Suppressor macrophage treated with lipopolysaccharide for 4 hours (primary cell): ENCODE measurements around the gene ARHGAP5.

ENCODE experiments used
- DNase-seq: peaks from one replicate; pipeline ENCODE4 v3.0.0-alpha.2; 2020

The ARHGAP5 gene

DNA sequence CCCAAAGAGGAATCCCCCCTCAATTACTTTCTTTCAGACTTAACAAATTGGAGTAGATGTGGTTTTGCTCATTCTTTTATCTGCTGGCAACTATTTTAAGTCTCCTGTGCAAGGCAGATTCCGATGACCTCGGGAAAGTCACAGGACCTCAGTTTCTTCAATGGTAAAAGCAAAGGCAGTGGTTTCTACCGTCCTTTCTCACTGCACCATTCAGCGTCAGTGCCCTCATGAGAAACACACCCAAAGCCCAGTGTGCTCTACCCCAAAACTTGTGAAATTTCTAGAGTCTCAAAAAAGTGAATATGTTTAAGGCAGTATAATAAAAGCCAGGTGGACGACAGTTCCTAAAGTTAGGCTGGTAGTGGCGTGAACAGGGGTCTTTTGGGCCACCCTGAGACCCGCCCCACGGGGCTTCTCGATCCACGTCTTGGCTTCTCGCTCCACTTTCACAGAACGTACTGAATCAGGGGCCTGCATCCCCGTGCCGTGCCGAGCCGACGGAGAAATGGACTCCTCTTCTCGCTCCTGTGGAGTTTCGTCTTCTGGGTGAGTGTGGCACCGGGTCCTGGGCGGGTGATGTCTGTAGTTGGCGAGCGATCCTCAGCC lies 1.3 kb upstream of the ARHGAP5 start:
- peak; percentile 21 for DNase-seq

DNA sequence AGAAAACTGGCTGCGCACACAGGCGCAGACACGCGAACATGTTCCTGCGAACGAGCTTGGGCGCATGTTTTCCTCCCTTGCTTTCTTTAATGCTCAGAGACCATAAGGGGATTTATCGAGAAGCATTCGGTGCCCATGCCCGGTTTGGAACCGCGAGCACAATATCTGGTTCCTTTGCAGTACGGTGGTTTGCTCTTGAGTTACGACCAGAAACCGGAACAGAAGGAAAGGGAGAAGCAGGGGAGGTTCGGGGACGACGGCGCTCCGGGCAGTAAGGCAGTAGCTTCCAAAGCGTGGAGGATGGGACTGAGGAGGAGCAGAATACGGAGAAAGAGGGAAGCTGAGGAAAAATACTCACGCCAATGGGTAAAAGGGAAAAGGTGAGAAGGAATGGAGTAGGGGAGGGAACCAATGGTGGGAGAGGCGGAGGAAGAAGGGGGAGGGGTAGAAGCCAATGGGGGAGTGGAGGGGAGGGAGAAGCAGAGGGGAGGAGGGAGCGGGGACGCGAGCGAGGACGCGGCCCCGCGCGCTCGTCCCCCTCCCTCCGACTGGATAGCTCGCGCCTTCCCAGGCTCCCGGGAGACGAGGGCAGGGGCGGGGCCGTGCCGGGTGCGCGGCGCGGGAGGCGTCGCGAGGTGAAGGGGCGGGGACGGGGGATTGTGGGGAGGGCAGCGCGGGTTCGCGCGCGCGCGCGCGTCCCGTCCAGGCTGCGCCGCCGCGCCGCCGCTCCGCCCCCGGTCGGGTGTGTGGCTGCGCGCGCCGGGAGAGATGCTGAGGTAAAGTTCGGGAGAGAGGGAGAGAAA lies 625 bp upstream of the ARHGAP5 start:
- DNase-seq = peak; percentile 95

GRCh38 chr14:32078023-32078857 lies 1.1 kb downstream of the ARHGAP5 start:
- no peak for DNase-seq

DNA sequence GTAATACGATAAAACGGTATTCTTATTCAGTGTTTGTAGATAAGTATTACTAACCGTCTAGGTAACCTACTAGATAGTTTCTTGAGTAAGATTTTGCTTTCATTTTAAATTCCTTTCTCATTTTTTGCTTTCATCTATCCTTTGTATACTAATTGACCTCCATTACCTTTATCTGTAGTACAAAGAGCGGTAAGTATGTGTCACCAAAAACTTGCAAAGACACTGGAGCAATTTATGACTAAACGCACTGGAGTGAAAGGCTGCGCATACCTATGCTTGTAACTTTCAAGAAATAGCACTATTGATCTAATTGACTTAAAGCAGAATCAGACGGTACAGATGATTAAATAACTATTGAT lies 1.7 kb downstream of the ARHGAP5 start:
- DNase-seq = no peak

- no peak for DNase-seq
Observed at GRCh38 chr14:32079264-32079663, 2.2 kb downstream of the ARHGAP5 start.

GRCh38 chr14:32080001-32080510 lies 3.0 kb downstream of the ARHGAP5 start:
- no peak for DNase-seq

DNA sequence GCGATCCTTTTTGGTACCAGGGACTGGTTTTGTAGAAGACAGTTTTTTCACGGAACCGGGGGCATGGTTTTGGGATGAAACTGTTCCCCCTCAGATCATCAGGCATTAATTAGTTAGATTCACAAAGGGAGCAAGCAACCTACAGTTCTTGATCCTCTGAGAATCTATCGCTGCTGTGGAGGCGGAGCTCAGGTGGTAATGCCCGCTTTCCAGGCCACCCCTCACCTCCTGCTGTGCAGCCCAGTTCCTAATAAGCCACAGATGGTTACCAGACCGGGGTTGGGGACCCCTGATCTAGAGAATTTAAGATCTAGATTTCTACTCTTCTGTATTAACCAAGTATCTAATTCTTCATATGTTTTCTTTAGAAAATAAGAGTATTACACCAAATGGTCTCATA lies 4.8 kb downstream of the ARHGAP5 start:
- no peak for DNase-seq

GRCh38 chr14:32083315-32083624 lies 6.2 kb downstream of the ARHGAP5 start:
- DNase-seq = no peak

GRCh38 chr14:32083789-32084188 lies 6.7 kb downstream of the ARHGAP5 start:
- DNase-seq = no peak

- no peak for DNase-seq
Observed at GRCh38 chr14:32085182-32085844, 8.2 kb downstream of the ARHGAP5 start.

DNA sequence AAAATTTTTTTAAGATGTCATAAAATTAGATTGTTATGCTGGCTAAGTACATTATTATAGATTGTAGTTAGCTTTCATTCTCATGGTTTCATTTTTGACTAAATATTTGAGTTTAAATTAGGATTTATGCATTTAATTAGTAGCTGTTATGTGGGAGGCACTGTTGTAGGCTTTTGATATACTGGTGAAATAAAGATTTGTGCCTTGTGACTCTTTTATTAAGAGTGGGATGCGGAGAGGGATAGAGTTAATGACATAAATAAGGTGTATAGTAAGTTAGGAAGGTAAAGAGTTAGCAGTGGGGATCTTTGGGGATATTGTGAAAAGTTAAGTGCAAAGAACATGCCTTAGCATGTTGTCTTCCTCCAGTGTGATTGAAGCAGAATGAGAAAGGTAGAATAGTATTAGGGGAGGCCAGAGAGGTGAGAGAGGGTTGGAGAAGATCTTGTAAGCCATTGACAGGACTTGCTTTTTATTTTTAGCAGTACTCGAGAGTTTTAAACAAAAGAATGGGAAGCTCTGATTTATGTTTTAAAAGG lies 8.8 kb downstream of the ARHGAP5 start:
- DNase-seq = no peak

DNA sequence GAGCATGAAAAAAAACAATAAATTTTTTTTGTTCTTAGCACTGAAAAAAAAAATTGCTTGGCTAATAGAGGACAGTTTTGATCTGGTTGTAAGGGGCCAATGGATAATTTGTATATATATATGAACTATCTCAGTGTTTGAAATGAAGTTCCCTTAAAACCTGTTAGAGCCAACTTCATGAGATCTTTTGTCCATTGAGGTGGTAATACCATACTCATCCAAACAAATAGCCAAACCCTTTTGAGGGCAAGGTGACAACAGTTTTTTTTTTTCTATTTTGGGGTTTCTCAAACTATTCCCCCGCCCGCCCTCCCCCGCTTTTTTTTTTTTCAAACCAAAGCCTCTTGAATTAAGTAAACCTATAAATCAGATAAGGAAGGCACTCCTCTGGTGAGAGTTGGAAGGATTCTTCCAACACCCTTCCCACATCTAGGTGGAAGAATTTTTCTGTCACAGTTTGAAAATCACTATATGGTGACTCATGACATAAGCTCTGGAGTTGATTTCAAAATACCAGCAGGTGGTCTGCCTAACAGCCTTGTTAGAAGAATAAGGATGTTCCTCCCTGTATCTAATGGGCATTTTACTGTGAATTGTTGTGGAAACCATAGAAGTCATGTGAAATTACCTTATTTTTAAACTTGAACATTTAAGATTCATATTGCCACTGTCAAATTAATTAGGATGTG lies 10.2 kb downstream of the ARHGAP5 start:
- no peak for DNase-seq

GRCh38 chr14:32087907-32088306 lies 10.8 kb downstream of the ARHGAP5 start:
- DNase-seq = no peak

DNA sequence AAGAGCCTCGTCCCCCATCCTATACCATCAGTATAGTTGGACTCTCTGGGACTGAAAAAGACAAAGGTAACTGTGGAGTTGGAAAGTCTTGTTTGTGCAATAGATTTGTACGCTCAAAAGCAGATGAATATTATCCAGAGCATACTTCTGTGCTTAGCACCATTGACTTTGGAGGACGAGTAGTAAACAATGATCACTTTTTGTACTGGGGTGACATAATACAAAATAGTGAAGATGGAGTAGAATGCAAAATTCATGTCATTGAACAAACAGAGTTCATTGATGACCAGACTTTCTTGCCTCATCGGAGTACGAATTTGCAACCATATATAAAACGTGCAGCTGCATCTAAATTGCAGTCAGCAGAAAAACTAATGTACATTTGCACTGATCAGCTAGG lies 13.6 kb downstream of the ARHGAP5 start:
- no peak for DNase-seq

DNA sequence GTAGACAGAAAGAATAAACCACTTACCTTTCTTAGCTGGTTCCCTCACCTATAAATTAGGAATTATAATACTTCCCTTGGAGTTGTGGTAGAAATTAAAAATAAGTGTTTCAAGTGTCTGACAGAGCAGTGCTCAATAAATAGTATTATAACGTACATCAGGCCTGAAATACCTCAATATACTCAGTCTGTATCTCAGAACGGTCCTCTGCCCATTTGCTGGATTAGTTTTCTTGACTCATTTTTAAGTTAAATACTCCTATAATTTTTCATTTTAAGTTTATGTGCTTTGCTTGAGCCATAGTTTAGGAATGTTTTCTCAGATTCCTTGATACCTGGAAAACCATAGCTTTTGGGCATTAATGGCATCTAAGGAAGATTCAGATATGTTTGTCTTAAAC lies 22.4 kb downstream of the ARHGAP5 start:
- no peak for DNase-seq

GRCh38 chr14:32100175-32100574 lies 23.1 kb downstream of the ARHGAP5 start:
- no peak for DNase-seq

GRCh38 chr14:32102152-32102787 lies 25.2 kb downstream of the ARHGAP5 start:
- DNase-seq = no peak

DNA sequence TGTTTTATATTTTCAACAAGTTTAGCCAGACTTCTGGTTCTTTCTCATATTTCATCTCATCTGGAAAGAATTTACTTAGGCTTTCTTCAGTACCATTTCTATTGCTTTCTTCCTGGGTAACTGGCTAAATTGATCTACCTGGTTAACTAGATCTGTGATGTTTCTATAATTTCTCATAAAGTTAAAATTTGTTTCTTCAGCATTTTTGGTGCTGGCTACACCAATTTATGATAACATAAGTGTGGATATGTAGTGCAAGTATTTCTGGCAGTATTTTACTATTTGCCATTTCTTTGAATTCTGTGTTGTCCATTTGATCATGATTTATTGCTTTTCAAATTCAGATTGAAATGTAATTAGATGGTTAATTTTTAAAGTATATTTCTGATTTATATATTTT lies 25.9 kb downstream of the ARHGAP5 start:
- DNase-seq = no peak

DNA sequence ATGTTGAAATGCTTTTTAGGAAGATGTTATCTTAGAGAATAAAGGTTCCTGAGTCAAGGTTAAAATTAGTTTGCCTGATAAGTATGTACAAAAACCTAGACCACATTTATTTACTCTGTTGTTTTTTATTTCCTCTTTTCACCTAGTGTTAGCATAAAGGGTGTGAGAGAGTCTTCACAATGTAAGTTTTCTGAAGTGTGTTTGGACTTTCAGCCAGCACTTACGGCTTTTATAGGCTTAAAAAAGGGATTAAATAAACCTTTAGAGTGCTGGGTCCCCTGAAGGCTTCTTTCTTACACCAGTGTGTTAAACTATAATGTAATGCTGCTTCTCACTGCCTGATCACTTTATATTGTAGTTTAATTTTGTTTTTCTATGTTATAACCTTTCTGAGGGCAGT lies 27.2 kb downstream of the ARHGAP5 start:
- no peak for DNase-seq

GRCh38 chr14:32104803-32105202 lies 27.7 kb downstream of the ARHGAP5 start:
- peak; percentile 7 for DNase-seq

- no peak for DNase-seq
Observed at GRCh38 chr14:32109676-32110547, 32.8 kb downstream of the ARHGAP5 start.
